ENCODE results near the gene ATAD5.
"Not testable (repeated sequence)": the region's sequence is repeated elsewhere in the genome, so short reads cannot be mapped to it uniquely, and the experiment has no call there.

The ATAD5 gene

GRCh38 chr17:30915833-30916611, 84.3 kb downstream of the ATAD5 start:
- no peak for DNase-seq

- DNase-seq, result no peak
These were observed 85.3 kb downstream of the ATAD5 start for GRCh38 chr17:30917050-30917449.

GRCh38 chr17:30920282-30920681, 88.5 kb downstream of the ATAD5 start:
- no peak for DNase-seq

- no peak for DNase-seq
These were observed 89.1 kb downstream of the ATAD5 start for GRCh38 chr17:30920683-30921543.

GRCh38 chr17:30921544-30922196, 89.9 kb downstream of the ATAD5 start, which contains the start of gene ADAP2:
Gene ADAP2 (plus strand): TSS chr17:30921945. CDS start chr17:30922015, 70 bp downstream.
- peak in 1 of 2 experiments; percentile 28 for DNase-seq

- DNase-seq, result peak in 1 of 2 experiments; percentile 43
These were observed 90.7 kb downstream of the ATAD5 start for GRCh38 chr17:30922235-30923030.

GRCh38 chr17:30924341-30924740, 92.6 kb downstream of the ATAD5 start:
- no peak for DNase-seq

GRCh38 chr17:30926516-30926915, 94.8 kb downstream of the ATAD5 start:
- DNase-seq, result no peak

GRCh38 chr17:30927756-30928155, 96.0 kb downstream of the ATAD5 start:
- no peak for DNase-seq

GRCh38 chr17:30928584-30928983, 96.8 kb downstream of the ATAD5 start:
- no peak for DNase-seq

- DNase-seq, result no peak
These were observed 97.4 kb downstream of the ATAD5 start for GRCh38 chr17:30929081-30929633.

GRCh38 chr17:30929861-30930260, 98.1 kb downstream of the ATAD5 start:
- not testable (repeated sequence) for DNase-seq

GRCh38 chr17:30930495-30930894, 98.7 kb downstream of the ATAD5 start:
- no peak for DNase-seq

- DNase-seq, result not testable (repeated sequence)
These were observed 99.8 kb downstream of the ATAD5 start for GRCh38 chr17:30931582-30931981.

- DNase-seq, result no peak
These were observed 102.2 kb downstream of the ATAD5 start for GRCh38 chr17:30933966-30934365.

GRCh38 chr17:30939051-30939689, 107.4 kb downstream of the ATAD5 start:
- DNase-seq, result no peak

- DNase-seq, result no peak
These were observed 110.7 kb downstream of the ATAD5 start for GRCh38 chr17:30942308-30943079.
